ENCODE data around the gene PLCB4. TPM values are rescaled to one million over a fixed set of nuclear protein-coding genes. Genes with fewer than 3 reads are reported as not detected.

PLCB4 gene
- total and polyA plus RNA-seq, 2 experiments from 2014 or later = 6.5 to 16.1 TPM

GRCh38 chr20:9250511-9250910 is 181.6 kb downstream of the PLCB4 start (continued):
- TF ChIP-seq ETS1 (IDR thresholded peaks at IDR 0.05) (no peak), CREB1 (CRISPR knock-in tag; IDR thresholded peaks at IDR 0.05; ENCODE audit: low read depth) (no peak), NANOG (IDR thresholded peaks at IDR 0.05; ENCODE audit: borderline replicate concordance) (no peak), ZNF114 (CRISPR knock-in tag; IDR thresholded peaks at IDR 0.05) (no peak)

GRCh38 chr20:9253006-9253539 is 184.2 kb downstream of the PLCB4 start:
- H3K36me3 ChIP-seq (ENCODE audit: insufficient read depth) = no peaks in the 10 kb centered on the region
- no peak overlapping the region for H3K27ac ChIP-seq (ENCODE audit: low read depth)
- H3K9me2 ChIP-seq (ENCODE audit: insufficient read depth) = no peaks in the 10 kb centered on the region; the same call in 1 of the 2 replicates
- H3K27me3 Mint-ChIP-seq (ENCODE audit: insufficient read depth, low read depth, poor library complexity) = no peaks in the 10 kb centered on the region
- no peak overlapping the region for H3K27ac Mint-ChIP-seq
- H3F3A ChIP-seq (replicated peaks; ENCODE audit: low read depth) = no peaks in the 10 kb centered on the region
- no peaks in the 10 kb centered on the region for H4K20me1 ChIP-seq (replicated peaks; ENCODE audit: insufficient read depth)
- no peaks in the 10 kb centered on the region; the same call in 2 of the 3 replicates for H3K4me1 Mint-ChIP-seq
- no peak overlapping the region for H2AFZ ChIP-seq
- TF ChIP-seq JUNB (IDR thresholded peaks at IDR 0.05; ENCODE audit: unreplicated experiment) = no peak
- no peak for TF ChIP-seq ZNF462 (CRISPR knock-in tag; IDR thresholded peaks at IDR 0.05)
- TF ChIP-seq REST (IDR thresholded peaks at IDR 0.05; ENCODE audit: unreplicated experiment) = no peak
- DNase-seq (ENCODE audit: low spot score) = no peak
- H3K4me3 Mint-ChIP-seq = no peak overlapping the region
- H3K4me2 ChIP-seq = no peak overlapping the region
- H3K27me3 ChIP-seq (ENCODE audit: insufficient read depth) = no peaks in the 10 kb centered on the region
- H3K4me1 ChIP-seq (ENCODE audit: insufficient read depth) = peaks cover 4% of the 10 kb centered on the region; the same call in 1 of the 2 replicates
- H3K36me3 Mint-ChIP-seq (ENCODE audit: low read depth) = no peaks in the 10 kb centered on the region
- no peaks in the 10 kb centered on the region for H3K9me3 Mint-ChIP-seq
- no peak for ATAC-seq
- H3K79me2 ChIP-seq (replicated peaks; ENCODE audit: insufficient read depth) = no peaks in the 10 kb centered on the region
- no peak overlapping the region for H3K4me3 ChIP-seq

Data from GM23338 (cell line).